ENCODE results near the gene LAIR2. TPM values are rescaled to one million over a fixed set of nuclear protein-coding genes. Genes with fewer than 3 reads are reported as not detected.

LAIR2 gene
- total and polyA plus RNA-seq, 2 experiments from 2014 or later: not detected

DNA sequence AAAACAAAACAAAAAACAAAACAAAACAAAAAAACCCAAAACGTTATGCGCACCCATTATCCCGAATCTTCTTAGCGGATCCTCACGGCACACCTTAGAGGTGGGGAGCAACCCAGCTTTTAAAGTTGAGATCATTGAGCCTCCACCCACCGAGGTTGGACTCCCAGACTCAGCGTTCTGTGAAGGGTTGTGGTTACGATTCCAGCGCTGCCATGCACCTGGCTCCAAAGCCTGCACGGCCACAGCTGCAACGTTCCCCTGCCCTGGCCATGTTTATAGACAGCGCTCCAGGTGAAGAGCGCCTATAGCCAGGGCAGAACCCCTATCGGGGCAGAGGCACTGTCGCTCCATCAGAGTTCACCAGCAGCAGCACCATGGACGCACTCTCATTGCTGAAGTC is 52.3 kb downstream of the LAIR2 start:
- H2AFZ ChIP-seq: no peak overlapping the region
- 87% methylated on average over 16 of the region's 16 CpGs for WGBS (ENCODE audit: low lambda C conversion rate, missing lambda C conversion rate)
- TF ChIP-seq EZH2phosphoT487 (IDR thresholded peaks at IDR 0.05; ENCODE audit: low read depth, severe bottlenecking, unreplicated experiment): no peak
- TF ChIP-seq, protein P1, sequence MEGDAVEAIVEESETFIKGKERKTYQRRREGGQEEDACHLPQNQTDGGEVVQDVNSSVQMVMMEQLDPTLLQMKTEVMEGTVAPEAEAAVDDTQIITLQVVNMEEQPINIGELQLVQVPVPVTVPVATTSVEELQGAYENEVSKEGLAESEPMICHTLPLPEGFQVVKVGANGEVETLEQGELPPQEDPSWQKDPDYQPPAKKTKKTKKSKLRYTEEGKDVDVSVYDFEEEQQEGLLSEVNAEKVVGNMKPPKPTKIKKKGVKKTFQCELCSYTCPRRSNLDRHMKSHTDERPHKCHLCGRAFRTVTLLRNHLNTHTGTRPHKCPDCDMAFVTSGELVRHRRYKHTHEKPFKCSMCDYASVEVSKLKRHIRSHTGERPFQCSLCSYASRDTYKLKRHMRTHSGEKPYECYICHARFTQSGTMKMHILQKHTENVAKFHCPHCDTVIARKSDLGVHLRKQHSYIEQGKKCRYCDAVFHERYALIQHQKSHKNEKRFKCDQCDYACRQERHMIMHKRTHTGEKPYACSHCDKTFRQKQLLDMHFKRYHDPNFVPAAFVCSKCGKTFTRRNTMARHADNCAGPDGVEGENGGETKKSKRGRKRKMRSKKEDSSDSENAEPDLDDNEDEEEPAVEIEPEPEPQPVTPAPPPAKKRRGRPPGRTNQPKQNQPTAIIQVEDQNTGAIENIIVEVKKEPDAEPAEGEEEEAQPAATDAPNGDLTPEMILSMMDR (IDR thresholded peaks at IDR 0.05; ENCODE audit: poor library complexity): no peak
- no peak for TF ChIP-seq EZH2 (IDR thresholded peaks at IDR 0.05; ENCODE audit: borderline replicate concordance)
- DNase-seq (ENCODE audit: low spot score): no peak
- no peaks in the 10 kb centered on the region for H3K36me3 ChIP-seq (replicated peaks; ENCODE audit: insufficient read depth, low read depth)
- no peak overlapping the region for H3K4me2 ChIP-seq
- no peaks in the 10 kb centered on the region for H3K27me3 ChIP-seq
- H3K9me2 ChIP-seq (replicated peaks; ENCODE audit: insufficient read depth): no peaks in the 10 kb centered on the region
- H3K4me3 ChIP-seq: no peak overlapping the region
- peaks cover 3% of the 10 kb centered on the region for H3K9me3 ChIP-seq (ENCODE audit: low read depth)
- H4K20me1 ChIP-seq (ENCODE audit: insufficient read depth, poor library complexity, severe bottlenecking): no peaks in the 10 kb centered on the region
- H3K27ac ChIP-seq: no peak overlapping the region
- H3K79me2 ChIP-seq: no peaks in the 10 kb centered on the region
- H3K4me1 ChIP-seq (ENCODE audit: insufficient read depth): no peaks in the 10 kb centered on the region

DNA sequence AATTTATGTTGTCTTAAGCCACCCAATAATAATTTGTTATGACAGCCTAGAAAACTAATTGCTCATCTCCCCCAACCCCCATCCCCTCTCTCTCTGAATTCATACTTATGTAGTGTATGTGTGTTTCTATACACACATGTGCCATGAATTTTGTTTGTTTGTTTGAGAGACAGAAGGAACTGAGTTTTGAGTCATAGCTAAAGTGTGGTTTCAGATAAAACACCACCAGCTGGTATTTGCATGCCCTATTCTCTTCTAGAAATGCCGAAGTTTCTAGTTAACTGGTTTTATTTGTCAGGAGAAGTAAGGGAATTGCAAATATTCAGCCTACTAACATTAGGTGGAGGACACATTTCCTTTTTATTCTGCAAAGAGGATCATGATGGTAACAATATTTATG is 53.6 kb downstream of the LAIR2 start:
- Histone ChIP-seq H3K4me1 (ENCODE audit: insufficient read depth) (no peaks in the 10 kb centered on the region), H3K27me3 (no peaks in the 10 kb centered on the region), H3K4me3 (no peak overlapping the region), H4K20me1 (ENCODE audit: insufficient read depth, poor library complexity, severe bottlenecking) (no peaks in the 10 kb centered on the region), H2AFZ (no peak overlapping the region), H3K9me2 (replicated peaks; ENCODE audit: insufficient read depth) (no peaks in the 10 kb centered on the region), H3K9me3 (ENCODE audit: low read depth) (peaks cover 3% of the 10 kb centered on the region), H3K36me3 (replicated peaks; ENCODE audit: insufficient read depth, low read depth) (no peaks in the 10 kb centered on the region), H3K27ac (no peak overlapping the region), H3K79me2 (no peaks in the 10 kb centered on the region), H3K4me2 (no peak overlapping the region)
- DNase-seq (ENCODE audit: low spot score): no peak
- 78% methylated on average over 1 of the region's 1 CpG for WGBS (ENCODE audit: low lambda C conversion rate, missing lambda C conversion rate)
- TF ChIP-seq EZH2phosphoT487 (IDR thresholded peaks at IDR 0.05; ENCODE audit: low read depth, severe bottlenecking, unreplicated experiment) (no peak), EZH2 (IDR thresholded peaks at IDR 0.05; ENCODE audit: borderline replicate concordance) (no peak)
- TF ChIP-seq, protein P1 (IDR thresholded peaks at IDR 0.05; ENCODE audit: poor library complexity): no peak

DNA sequence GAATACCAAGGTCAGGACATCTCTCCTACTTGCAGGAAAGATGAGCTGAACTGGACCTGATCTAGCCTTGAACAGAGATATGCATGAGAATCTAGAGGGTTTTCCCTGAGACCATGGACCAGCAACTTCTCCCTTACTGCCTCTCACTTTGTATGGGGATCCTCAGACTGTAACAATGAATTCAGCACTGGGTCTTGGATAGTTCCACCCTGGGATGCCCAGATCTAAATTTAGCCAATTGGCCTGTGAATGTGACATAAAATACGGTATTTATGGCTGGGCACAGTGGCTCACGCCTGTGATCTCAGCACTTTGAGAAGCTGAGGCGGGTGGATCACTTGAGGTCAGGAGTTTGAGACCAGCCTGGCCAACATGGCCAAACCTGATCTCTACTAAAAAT is 55.7 kb downstream of the LAIR2 start:
- TF ChIP-seq EZH2 (IDR thresholded peaks at IDR 0.05; ENCODE audit: borderline replicate concordance) (no peak), EZH2phosphoT487 (IDR thresholded peaks at IDR 0.05; ENCODE audit: low read depth, severe bottlenecking, unreplicated experiment) (no peak)
- TF ChIP-seq, protein P1 (IDR thresholded peaks at IDR 0.05; ENCODE audit: poor library complexity): no peak
- 80% methylated on average over 3 of the region's 3 CpGs for WGBS (ENCODE audit: low lambda C conversion rate, missing lambda C conversion rate)
- Histone ChIP-seq H3K9me2 (replicated peaks; ENCODE audit: insufficient read depth) (no peaks in the 10 kb centered on the region), H3K4me3 (no peak overlapping the region), H3K4me1 (ENCODE audit: insufficient read depth) (no peaks in the 10 kb centered on the region), H4K20me1 (ENCODE audit: insufficient read depth, poor library complexity, severe bottlenecking) (no peaks in the 10 kb centered on the region), H3K79me2 (no peaks in the 10 kb centered on the region), H3K4me2 (no peak overlapping the region), H3K9me3 (ENCODE audit: low read depth) (peaks cover 3% of the 10 kb centered on the region), H3K27ac (no peak overlapping the region), H2AFZ (no peak overlapping the region), H3K27me3 (no peaks in the 10 kb centered on the region), H3K36me3 (replicated peaks; ENCODE audit: insufficient read depth, low read depth) (no peaks in the 10 kb centered on the region)
- DNase-seq (ENCODE audit: low spot score): no peak

Small RNA genes within 50 kb of the gene (small RNA-seq; reads per million reads assigned to genes)
- gene AC245036.2: not detected

Other genes with a start within 250 kb of the LAIR2 start
- gene LILRB5, start 245.6 kb upstream of the LAIR2 start, total RNA-seq: 0.16 and 0.80 TPM in 2 replicates
- gene LILRB5, start 245.6 kb upstream of the LAIR2 start, polyA plus RNA-seq: 1.3 and 1.6 TPM in 2 replicates
- not detected in 2 replicates for gene LILRB2, start 221.7 kb upstream of the LAIR2 start, total RNA-seq
- 0.09 TPM in 1 of 2 replicates, not detected in the other for gene LILRB2, start 221.7 kb upstream of the LAIR2 start, polyA plus RNA-seq
- not detected in 2 replicates for gene LILRA5, start 189.7 kb upstream of the LAIR2 start, total RNA-seq
- not detected in 2 replicates for gene LILRA5, start 189.7 kb upstream of the LAIR2 start, polyA plus RNA-seq
- not detected in 2 replicates for gene LILRA4, start 163.7 kb upstream of the LAIR2 start, total RNA-seq
- gene LILRA4, start 163.7 kb upstream of the LAIR2 start, polyA plus RNA-seq: not detected in 2 replicates
- gene LAIR1, start 137.9 kb upstream of the LAIR2 start, total RNA-seq: 0.20 and 3.9 TPM in 2 replicates
- 1.8 and 2.2 TPM in 2 replicates for gene LAIR1, start 137.9 kb upstream of the LAIR2 start, polyA plus RNA-seq
- 7.0 and 7.1 TPM in 2 replicates for gene TTYH1, start 87.4 kb upstream of the LAIR2 start, total RNA-seq
- gene TTYH1, start 87.4 kb upstream of the LAIR2 start, polyA plus RNA-seq: 11.0 and 19.3 TPM in 2 replicates
- gene LENG8, start 53.6 kb upstream of the LAIR2 start, total RNA-seq: 36.6 and 40.9 TPM in 2 replicates
- gene LENG8, start 53.6 kb upstream of the LAIR2 start, polyA plus RNA-seq: 54.0 and 69.7 TPM in 2 replicates
- 3.1 and 7.9 TPM in 2 replicates for gene LENG9, start 39.1 kb upstream of the LAIR2 start, total RNA-seq
- gene LENG9, start 39.1 kb upstream of the LAIR2 start, polyA plus RNA-seq: 0.59 and 1.00 TPM in 2 replicates
- 43.1 and 46.8 TPM in 2 replicates for gene CDC42EP5, start 29.5 kb upstream of the LAIR2 start, total RNA-seq
- gene CDC42EP5, start 29.5 kb upstream of the LAIR2 start, polyA plus RNA-seq: 71.2 and 71.5 TPM in 2 replicates
- not detected in 2 replicates for gene LILRA2, start 71.0 kb downstream of the LAIR2 start, total RNA-seq
- not detected in 2 replicates for gene LILRA2, start 71.0 kb downstream of the LAIR2 start, polyA plus RNA-seq
- gene LILRA1, start 90.8 kb downstream of the LAIR2 start, total RNA-seq: not detected in 2 replicates
- not detected in 2 replicates for gene LILRA1, start 90.8 kb downstream of the LAIR2 start, polyA plus RNA-seq
- gene LILRB1, start 127.7 kb downstream of the LAIR2 start, total RNA-seq: not detected in 2 replicates
- gene LILRB1, start 127.7 kb downstream of the LAIR2 start, polyA plus RNA-seq: not detected in 2 replicates
- gene LILRB4, start 160.2 kb downstream of the LAIR2 start, total RNA-seq: not detected in 2 replicates
- gene LILRB4, start 160.2 kb downstream of the LAIR2 start, polyA plus RNA-seq: not detected in 2 replicates
- not detected in 2 replicates for gene KIR3DL3, start 221.6 kb downstream of the LAIR2 start, total RNA-seq
- not detected in 2 replicates for gene KIR3DL3, start 221.6 kb downstream of the LAIR2 start, polyA plus RNA-seq
- not detected in 2 replicates for gene KIR2DL3, start 235.7 kb downstream of the LAIR2 start, total RNA-seq
- not detected in 2 replicates for gene KIR2DL3, start 235.7 kb downstream of the LAIR2 start, polyA plus RNA-seq

Measured in hepatocyte (in vitro differentiated cells).